AG09319 (cell line): ENCODE results near the gene ULK1.
"Not testable (repeated sequence)": the region's sequence is repeated elsewhere in the genome, so short reads cannot be mapped to it uniquely, and the experiment has no call there.

Experiments used
- DNase-seq: peaks from one replicate; pipeline ENCODE4 v3.0.0-alpha.2; 2010; ENCODE audit warnings: low read depth; ENCODE audit errors: extremely low read depth
- CTCF ChIP-seq: IDR thresholded peaks from 2 replicates; pipeline ENCODE4 v1.5.1; 2011; ENCODE audit warnings: low read depth, mild to moderate bottlenecking, inconsistent platforms, low read length, moderate library complexity

The ULK1 gene

GRCh38 chr12:131885543-131886057 is 8.8 kb upstream of the ULK1 start:
- DNase-seq = no peak
- TF ChIP-seq CTCF = no peak

- DNase-seq = not testable (repeated sequence)
These were observed 2.7 kb upstream of the ULK1 start for GRCh38 chr12:131891722-131892121.

GRCh38 chr12:131892711-131893604 is 1.5 kb upstream of the ULK1 start:
- no peak for TF ChIP-seq CTCF
- no peak for DNase-seq

- no peak for TF ChIP-seq CTCF
These were observed 663 bp upstream of the ULK1 start for GRCh38 chr12:131893605-131894312.

GRCh38 chr12:131894981-131895639 is 688 bp downstream of the ULK1 start:
- TF ChIP-seq CTCF = no peak
- no peak for DNase-seq

More at GRCh38 chr12:131893605-131894312, 663 bp upstream of the ULK1 start:
- no peak for DNase-seq

GRCh38 chr12:131895640-131896079 is 1.2 kb downstream of the ULK1 start:
- no peak for TF ChIP-seq CTCF
- no peak for DNase-seq

GRCh38 chr12:131896080-131896810 is 1.8 kb downstream of the ULK1 start:
- peak; percentile 65 for DNase-seq
- no peak for TF ChIP-seq CTCF
